GM10847 (cell line): ENCODE measurements around the gene RAB3B.

ENCODE experiments used
- POLR2A ChIP-seq: IDR thresholded peaks from 2 replicates; pipeline ENCODE4 v1.6.1; 2011; ENCODE audit not compliant: insufficient read length; ENCODE audit errors: extremely low read depth

RAB3B gene

GRCh38 chr1:51949014-51949702, 41.3 kb downstream of the RAB3B start:
- no peak for TF ChIP-seq POLR2A

GRCh38 chr1:51948491-51948915, 42.0 kb downstream of the RAB3B start:
- TF ChIP-seq POLR2A, result no peak

- TF ChIP-seq POLR2A, result no peak
Observed at GRCh38 chr1:51946300-51946699, 44.2 kb downstream of the RAB3B start.

- TF ChIP-seq POLR2A, result no peak
Observed at GRCh38 chr1:51945591-51945990, 44.9 kb downstream of the RAB3B start.

GRCh38 chr1:51942281-51942680, 48.2 kb downstream of the RAB3B start:
- TF ChIP-seq POLR2A, result no peak

- TF ChIP-seq POLR2A, result no peak
Observed at GRCh38 chr1:51941528-51941927, 49.0 kb downstream of the RAB3B start.

GRCh38 chr1:51937112-51937511, 53.4 kb downstream of the RAB3B start:
- no peak for TF ChIP-seq POLR2A

- TF ChIP-seq POLR2A, result no peak
Observed at GRCh38 chr1:51936531-51936930, 54.0 kb downstream of the RAB3B start.

- TF ChIP-seq POLR2A, result no peak
Observed at GRCh38 chr1:51933344-51933743, 57.2 kb downstream of the RAB3B start.

GRCh38 chr1:51930329-51930728, 60.2 kb downstream of the RAB3B start:
- TF ChIP-seq POLR2A, result no peak

GRCh38 chr1:51928896-51929295, 61.6 kb downstream of the RAB3B start:
- no peak for TF ChIP-seq POLR2A

- TF ChIP-seq POLR2A, result no peak
Observed at GRCh38 chr1:51927029-51927428, 63.5 kb downstream of the RAB3B start.

GRCh38 chr1:51926171-51926812, 64.2 kb downstream of the RAB3B start:
- no peak for TF ChIP-seq POLR2A

- no peak for TF ChIP-seq POLR2A
Observed at GRCh38 chr1:51924455-51924854, 66.0 kb downstream of the RAB3B start.

GRCh38 chr1:51922040-51922439, 68.5 kb downstream of the RAB3B start:
- TF ChIP-seq POLR2A, result no peak

- TF ChIP-seq POLR2A, result no peak
Observed at GRCh38 chr1:51920130-51920529, 70.4 kb downstream of the RAB3B start.

- no peak for TF ChIP-seq POLR2A
Observed at GRCh38 chr1:51919684-51920083, 70.8 kb downstream of the RAB3B start.
